Measurements from ENCODE around the gene TACC2. TPM values are rescaled to one million over a fixed set of nuclear protein-coding genes. Genes with fewer than 3 reads are reported as not detected.
"Not testable (repeated sequence)": the region's sequence is repeated elsewhere in the genome, so short reads cannot be mapped to it uniquely, and the experiment has no call there.

Gene TACC2
- polyA plus RNA-seq, 10 donors: 70.7 to 160 (median 103) TPM

- peak; percentile 28 to 72 (median 42) for DNase-seq
Observed at GRCh38 chr10:122021379-122021778, 32.4 kb downstream of the TACC2 start.

GRCh38 chr10:122021828-122022227 lies 32.9 kb downstream of the TACC2 start:
- no peak for DNase-seq

- DNase-seq: no peak
Observed at GRCh38 chr10:122022276-122022675, 33.3 kb downstream of the TACC2 start.

GRCh38 chr10:122023257-122023656 lies 34.3 kb downstream of the TACC2 start:
- DNase-seq: not testable (repeated sequence)

- peak in 1 of 3 donors; percentile 43 for DNase-seq
Observed at GRCh38 chr10:122029499-122030199, 40.7 kb downstream of the TACC2 start.

- no peak for DNase-seq
Observed at GRCh38 chr10:122030200-122030552, 41.2 kb downstream of the TACC2 start.

GRCh38 chr10:122033224-122033926 lies 44.4 kb downstream of the TACC2 start:
- no peak for DNase-seq

- no peak for DNase-seq
Observed at GRCh38 chr10:122034149-122034756, 45.3 kb downstream of the TACC2 start.

- no peak for DNase-seq
Observed at GRCh38 chr10:122040786-122041185, 51.8 kb downstream of the TACC2 start.

- DNase-seq: no peak
Observed at GRCh38 chr10:122042836-122043235, 53.9 kb downstream of the TACC2 start.

GRCh38 chr10:122044045-122044661 lies 55.2 kb downstream of the TACC2 start:
- DNase-seq: peak; percentile 77 to 85 (median 78)

GRCh38 chr10:122044713-122045112 lies 55.8 kb downstream of the TACC2 start:
- DNase-seq: peak; percentile 84 to 92 (median 86)

- no peak for DNase-seq
Observed at GRCh38 chr10:122045212-122045611, 56.2 kb downstream of the TACC2 start.

GRCh38 chr10:122047560-122047959 lies 58.6 kb downstream of the TACC2 start:
- DNase-seq: no peak

- DNase-seq: no peak
Observed at GRCh38 chr10:122049076-122049475, 60.1 kb downstream of the TACC2 start.

- no peak for DNase-seq
Observed at GRCh38 chr10:122050311-122050710, 61.3 kb downstream of the TACC2 start.

GRCh38 chr10:122050811-122051210 lies 61.8 kb downstream of the TACC2 start:
- no peak for DNase-seq

- peak; percentile 44 to 54 (median 45) for DNase-seq
Observed at GRCh38 chr10:122051609-122052385, 62.8 kb downstream of the TACC2 start.

- DNase-seq: no peak
Observed at GRCh38 chr10:122052701-122053100, 63.7 kb downstream of the TACC2 start.

GRCh38 chr10:122053314-122053713 lies 64.4 kb downstream of the TACC2 start:
- DNase-seq: no peak
